Left ventricle myocardium inferior (tissue), 1 donor: Measurements from ENCODE around the gene MYO18B. TPM values are rescaled to one million over a fixed set of nuclear protein-coding genes. Genes with fewer than 3 reads are reported as not detected.
A peak's percentile ranks its signal among the peaks of the same experiment; 100 is the strongest.

Source experiments
- DNase-seq: peaks from one replicate; pipeline ENCODE4 v3.0.0-alpha.2; 2020
- H3K27ac ChIP-seq: fragments of 200-600 bp; replicated peaks from 2 replicates; pipeline ENCODE4 v1.8.0; 2021
- H3K27me3 ChIP-seq: fragments of 200-600 bp; 2 replicates; pipeline ENCODE4 v1.8.0; 2021; ENCODE audit warnings: low read depth
- H3K36me3 ChIP-seq: fragments of 200-600 bp; 2 replicates; pipeline ENCODE4 v1.8.0; 2021
- H3K4me1 ChIP-seq: fragments of 200-600 bp; 2 replicates; pipeline ENCODE4 v1.8.0; 2021
- H3K4me3 ChIP-seq: fragments of 200-600 bp; 2 replicates; pipeline ENCODE4 v1.8.0; 2021; ENCODE audit warnings: mild to moderate bottlenecking, moderate library complexity
- H3K9me3 ChIP-seq: fragments of 200-600 bp; replicated peaks from 2 replicates; pipeline ENCODE4 v1.8.0; 2021
- intact Hi-C: fragments of 100-400 bp; cut with micrococcal nuclease; formaldehyde crosslinking; loops from one replicate; pipeline ENCODE4 v1.11.0; 2022
- total RNA-seq: library from RNA; stranded (reverse); fragmentation: NEBNext Ultra II Directional; extraction: Animal tissue kit (Norgen Biotek cat#: 25700); gene quantifications from one replicate; pipeline ENCODE4 v1.2.1, GENCODE V29; 2021
- TF ChIP-seq, protein P1 (sequence below): fragments of 200-600 bp; IDR thresholded peaks from 2 replicates; pipeline ENCODE4 v1.8.0; 2021; ENCODE audit warnings: antibody characterized with exemption, mild to moderate bottlenecking, borderline replicate concordance
- donor health status: DM: no; HTN: yes; CAD: no; lungs with severe emphysema.

MYO18B gene
- total RNA-seq, 1 donor from 2014 or later: 163 TPM

DNA sequence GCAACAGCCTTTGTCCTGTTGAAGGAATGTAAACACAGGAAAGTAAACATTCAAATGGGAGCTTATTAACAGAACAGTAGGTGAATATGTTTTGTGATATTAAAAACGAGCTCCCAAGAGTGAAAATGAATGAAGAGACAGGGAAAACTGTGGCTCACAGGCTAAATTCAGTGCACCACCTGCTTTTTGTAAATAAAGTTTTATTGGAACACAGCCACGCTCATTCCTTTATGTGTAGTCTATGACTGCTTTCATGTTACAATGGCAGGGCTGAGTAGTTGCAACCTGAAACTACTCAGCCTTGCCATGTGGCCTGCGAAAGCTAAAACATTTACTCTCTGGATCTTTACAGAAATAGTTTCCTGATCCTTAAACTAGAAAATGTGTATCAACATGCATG is 136.9 kb downstream of the MYO18B start:
- Histone ChIP-seq H3K36me3 (peaks cover 32% of the 10 kb centered on the region), H3K27ac (no peak overlapping the region), H3K4me3 (no peak overlapping the region), H3K27me3 (no peaks in the 10 kb centered on the region), H3K9me3 (no peaks in the 10 kb centered on the region), H3K4me1 (no peaks in the 10 kb centered on the region)
- intact Hi-C loops: no loop called here
- no peak for DNase-seq
- TF ChIP-seq, protein P1, sequence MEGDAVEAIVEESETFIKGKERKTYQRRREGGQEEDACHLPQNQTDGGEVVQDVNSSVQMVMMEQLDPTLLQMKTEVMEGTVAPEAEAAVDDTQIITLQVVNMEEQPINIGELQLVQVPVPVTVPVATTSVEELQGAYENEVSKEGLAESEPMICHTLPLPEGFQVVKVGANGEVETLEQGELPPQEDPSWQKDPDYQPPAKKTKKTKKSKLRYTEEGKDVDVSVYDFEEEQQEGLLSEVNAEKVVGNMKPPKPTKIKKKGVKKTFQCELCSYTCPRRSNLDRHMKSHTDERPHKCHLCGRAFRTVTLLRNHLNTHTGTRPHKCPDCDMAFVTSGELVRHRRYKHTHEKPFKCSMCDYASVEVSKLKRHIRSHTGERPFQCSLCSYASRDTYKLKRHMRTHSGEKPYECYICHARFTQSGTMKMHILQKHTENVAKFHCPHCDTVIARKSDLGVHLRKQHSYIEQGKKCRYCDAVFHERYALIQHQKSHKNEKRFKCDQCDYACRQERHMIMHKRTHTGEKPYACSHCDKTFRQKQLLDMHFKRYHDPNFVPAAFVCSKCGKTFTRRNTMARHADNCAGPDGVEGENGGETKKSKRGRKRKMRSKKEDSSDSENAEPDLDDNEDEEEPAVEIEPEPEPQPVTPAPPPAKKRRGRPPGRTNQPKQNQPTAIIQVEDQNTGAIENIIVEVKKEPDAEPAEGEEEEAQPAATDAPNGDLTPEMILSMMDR: no peak

DNA sequence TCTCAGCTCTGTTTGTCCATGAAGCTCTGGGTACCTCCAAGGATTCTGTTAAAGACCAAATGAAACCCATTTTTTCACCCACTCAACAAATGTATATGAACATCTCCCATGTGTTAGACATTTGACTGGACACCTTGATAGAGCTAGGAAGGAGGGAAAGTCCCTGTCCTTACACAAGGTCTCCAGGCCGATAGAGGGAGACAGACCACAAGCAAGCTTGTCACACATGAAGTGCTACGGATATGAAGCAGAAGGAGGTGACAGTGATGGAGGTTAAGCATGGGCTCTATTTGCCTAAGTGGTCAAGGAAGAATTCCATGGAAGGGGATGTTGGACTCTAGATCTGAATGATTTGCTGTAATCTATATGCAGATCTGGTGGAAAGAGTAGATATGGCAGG is 138.5 kb downstream of the MYO18B start:
- TF ChIP-seq, protein P1: peak; percentile 10
- Histone ChIP-seq H3K36me3 (peaks cover 16% of the 10 kb centered on the region), H3K4me1 (no peaks in the 10 kb centered on the region), H3K9me3 (no peaks in the 10 kb centered on the region), H3K4me3 (no peak overlapping the region), H3K27me3 (peaks cover 4% of the 10 kb centered on the region), H3K27ac (no peak overlapping the region)
- intact Hi-C loops: no loop called here
- no peak for DNase-seq

DNA sequence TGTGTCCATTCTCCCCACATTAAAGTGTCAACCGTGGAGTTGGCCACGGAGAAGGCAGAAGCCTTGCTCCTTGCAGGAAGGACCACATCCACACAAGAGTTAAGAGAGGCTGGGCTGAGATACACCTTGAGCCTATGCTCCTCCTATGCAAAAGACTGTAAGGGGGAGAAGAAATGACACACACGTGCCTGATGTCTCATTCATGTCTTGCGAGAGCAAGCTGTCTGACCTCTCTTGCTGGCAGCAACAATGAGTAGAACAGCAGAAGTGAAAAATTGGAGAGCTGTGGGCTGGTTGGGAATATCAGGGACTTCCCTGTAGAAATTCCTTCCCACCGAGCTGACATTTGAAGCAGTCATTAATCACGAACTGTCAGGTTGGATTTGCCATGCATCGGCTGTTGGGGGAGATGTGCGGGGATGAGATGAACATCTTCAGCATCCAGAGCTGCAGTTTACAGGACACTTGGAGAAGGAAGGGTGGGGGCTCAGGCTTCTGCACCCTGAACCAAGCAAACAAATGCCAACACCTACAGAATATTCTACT is 139.3 kb downstream of the MYO18B start:
- no peaks in the 10 kb centered on the region for H3K4me1 ChIP-seq
- no peak overlapping the region for H3K27ac ChIP-seq
- TF ChIP-seq, protein P1: no peak
- no peak overlapping the region for H3K4me3 ChIP-seq
- peaks cover 12% of the 10 kb centered on the region for H3K27me3 ChIP-seq
- no peaks in the 10 kb centered on the region for H3K9me3 ChIP-seq
- intact Hi-C loops: no loop called here
- peaks cover 13% of the 10 kb centered on the region for H3K36me3 ChIP-seq
- no peak for DNase-seq

DNA sequence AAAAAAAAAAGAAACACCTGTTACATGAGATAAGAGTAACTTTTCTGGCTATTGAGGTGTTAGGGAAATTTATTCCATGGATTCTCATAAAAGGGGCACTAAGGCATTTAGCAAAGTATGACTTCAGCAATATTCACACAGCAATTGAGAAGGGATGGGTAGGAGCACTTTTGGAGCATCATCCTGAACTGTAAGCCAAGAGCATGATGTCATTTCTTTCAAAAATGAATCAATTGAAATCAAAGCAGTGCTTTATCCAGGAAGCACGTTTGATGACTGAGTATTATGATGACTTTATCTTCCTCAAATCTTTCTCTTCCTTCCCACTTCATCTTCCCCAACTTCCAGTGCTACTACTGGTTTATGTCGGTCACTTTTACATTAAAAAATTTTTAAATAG is 140.4 kb downstream of the MYO18B start:
- H3K27ac ChIP-seq: no peak overlapping the region
- no peaks in the 10 kb centered on the region for H3K4me1 ChIP-seq
- peaks cover 6% of the 10 kb centered on the region for H3K36me3 ChIP-seq
- intact Hi-C loops: no loop called here
- TF ChIP-seq, protein P1: no peak
- H3K4me3 ChIP-seq: no peak overlapping the region
- H3K9me3 ChIP-seq: no peaks in the 10 kb centered on the region
- peaks cover 12% of the 10 kb centered on the region for H3K27me3 ChIP-seq
- no peak for DNase-seq

DNA sequence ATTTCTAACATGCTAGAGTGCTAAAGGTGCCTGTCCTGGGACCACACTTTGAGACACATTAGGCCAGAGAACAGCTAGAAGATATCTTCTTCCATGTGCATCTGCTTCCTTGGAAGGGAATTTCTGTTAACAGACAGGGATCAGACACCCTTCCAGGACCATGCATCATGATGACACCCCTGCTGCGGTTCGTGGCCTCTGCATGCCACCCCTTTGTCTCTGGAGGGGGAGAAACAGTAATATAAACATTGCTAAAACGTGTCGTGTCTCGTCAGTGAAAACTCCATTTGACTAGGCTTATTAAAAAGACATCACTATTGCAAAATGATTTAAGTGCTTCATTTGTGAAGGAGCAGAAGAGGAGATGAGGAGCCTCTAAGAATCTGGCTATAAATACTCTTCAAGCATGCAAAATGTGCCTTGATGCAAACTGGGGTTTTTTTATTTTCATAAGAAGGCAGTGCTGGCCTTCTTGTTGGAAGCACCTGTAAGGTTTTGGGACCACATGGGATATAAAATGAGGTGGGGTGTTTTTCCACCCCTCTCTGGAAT is 141.6 kb downstream of the MYO18B start:
- intact Hi-C loops: no loop called here
- Histone ChIP-seq H3K27ac (no peak overlapping the region), H3K36me3 (no peaks in the 10 kb centered on the region)

More for the DNA sequence above, 141.6 kb downstream of the MYO18B start:
- no peak for DNase-seq
- Histone ChIP-seq H3K4me3 (no peak overlapping the region), H3K9me3 (no peaks in the 10 kb centered on the region), H3K4me1 (no peaks in the 10 kb centered on the region), H3K27me3 (peaks cover 12% of the 10 kb centered on the region)
- TF ChIP-seq, protein P1: no peak
